GM08714 (cell line): Measurements from ENCODE around the gene STXBP4.

Experiments used
- H3K4me3 ChIP-seq: fragments of 200-500 bp; sonication (Bioruptor generic); 2 replicates; pipeline ENCODE4 v1.5.1; 2014; ENCODE audit warnings: mild to moderate bottlenecking, low read length, inconsistent platforms
- ZNF274 ChIP-seq: IDR thresholded peaks from 2 replicates; pipeline ENCODE4 v1.6.1; 2012; ENCODE audit warnings: mild to moderate bottlenecking, low read depth, low read length

STXBP4 gene

DNA sequence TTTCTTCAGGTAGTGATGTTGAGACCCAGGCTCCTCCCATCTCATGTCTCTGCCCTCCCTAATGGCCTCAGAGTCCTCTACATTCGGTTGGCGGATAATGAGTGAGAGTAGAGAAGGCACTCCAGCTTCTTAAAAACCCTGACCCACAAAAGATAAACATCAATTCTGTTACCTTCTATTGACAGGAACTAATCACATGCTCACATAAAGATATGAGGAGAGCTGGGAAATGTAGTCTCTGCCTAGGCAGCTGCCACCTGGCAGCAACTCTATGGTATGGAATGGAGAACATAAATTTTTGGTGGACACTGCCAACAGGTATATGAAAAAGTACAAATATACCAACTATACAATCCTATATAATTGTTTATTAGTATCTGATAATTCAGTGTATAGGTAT, 185.5 kb downstream of the STXBP4 start:
- H3K4me3 ChIP-seq: no peak overlapping the region
- TF ChIP-seq ZNF274: no peak

DNA sequence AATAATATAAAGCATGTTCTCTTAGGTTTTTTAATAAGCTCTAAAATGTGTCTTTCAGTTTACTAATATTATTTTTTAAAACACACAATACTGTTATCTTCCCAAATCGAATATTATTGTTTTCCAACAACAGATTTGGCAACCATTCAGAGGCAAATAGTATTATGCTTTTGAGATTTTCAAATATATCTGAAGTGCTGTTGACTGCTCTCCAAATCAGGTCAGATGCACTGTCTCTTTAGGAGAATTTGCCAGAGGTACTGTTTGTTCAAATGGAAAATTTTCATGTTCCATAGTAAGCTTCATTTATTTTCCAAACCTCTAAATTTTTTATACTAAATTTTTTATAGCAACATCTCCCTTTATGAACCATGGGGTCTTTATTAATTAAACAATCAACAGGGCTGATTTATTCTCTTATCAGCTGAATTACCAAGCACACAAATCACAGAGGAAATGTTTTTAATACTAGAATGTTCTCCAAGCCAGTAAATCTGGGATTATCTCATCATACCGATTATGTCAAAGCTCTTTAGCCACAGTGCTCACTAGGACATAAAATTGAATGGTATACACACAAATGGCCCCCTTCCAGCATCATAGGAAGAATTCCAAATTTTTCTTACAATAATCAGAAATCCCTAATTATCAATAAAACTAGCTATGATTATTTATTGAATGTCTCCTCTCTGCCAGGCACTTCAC, 187.4 kb downstream of the STXBP4 start:
- H3K4me3 ChIP-seq: no peak overlapping the region
- TF ChIP-seq ZNF274: no peak

DNA sequence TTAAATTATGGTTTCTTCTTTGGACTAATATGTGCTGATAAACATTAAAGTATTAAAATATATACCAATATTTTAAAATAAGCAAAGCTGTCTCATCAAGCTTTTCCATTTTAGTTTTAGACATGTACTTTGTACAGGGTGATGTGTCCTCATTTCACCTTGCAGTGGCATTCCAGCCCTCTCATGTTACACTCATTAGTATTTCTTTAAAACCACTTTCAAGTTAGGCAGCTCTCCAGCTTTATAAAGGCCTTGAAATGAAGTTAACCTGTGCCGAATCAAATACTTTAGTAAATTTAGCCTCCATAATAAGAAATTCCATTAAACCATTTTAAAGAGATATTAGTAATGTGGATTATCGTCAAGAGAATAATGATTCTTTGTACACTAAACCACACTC, 188.6 kb downstream of the STXBP4 start:
- TF ChIP-seq ZNF274: no peak
- no peak overlapping the region for H3K4me3 ChIP-seq

DNA sequence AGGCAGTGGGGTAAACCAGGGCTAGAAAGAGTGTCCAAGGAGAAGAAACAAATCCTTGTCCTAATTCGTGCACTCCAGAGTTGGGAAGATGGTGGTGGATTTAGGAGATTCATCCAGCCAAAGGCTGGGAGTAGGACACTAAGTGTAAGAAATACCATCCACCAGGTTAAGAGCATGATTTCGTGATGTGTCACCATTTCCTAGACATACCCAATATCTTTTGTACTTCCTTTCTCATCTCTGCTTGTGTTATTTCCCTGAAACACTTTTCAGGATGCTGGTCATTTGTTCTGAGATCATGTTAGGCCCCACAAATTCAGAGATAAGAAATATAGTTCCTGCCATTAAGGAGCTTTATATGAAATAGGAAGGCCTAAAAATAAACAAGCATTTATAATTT, 189.9 kb downstream of the STXBP4 start:
- H3K4me3 ChIP-seq: no peak overlapping the region
- TF ChIP-seq ZNF274: no peak

DNA sequence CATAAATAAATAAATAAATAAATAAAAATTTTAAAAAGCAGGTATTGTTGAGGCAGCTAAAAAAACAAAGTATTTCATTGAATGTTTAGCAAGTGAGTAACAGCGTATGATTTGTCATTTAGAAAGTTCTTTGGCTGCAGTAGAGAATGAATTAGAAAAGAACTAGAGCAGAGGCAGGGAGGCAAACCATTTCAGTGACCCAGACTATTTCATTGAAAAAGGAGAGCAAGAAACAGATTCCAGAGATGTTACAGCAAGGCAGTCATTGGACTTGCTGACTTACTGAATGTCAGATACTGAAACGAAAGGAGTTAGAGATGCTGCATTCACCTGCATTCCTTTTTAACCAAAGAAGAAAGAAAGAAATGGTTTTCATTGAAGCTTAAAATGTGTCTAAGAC, 190.7 kb downstream of the STXBP4 start:
- TF ChIP-seq ZNF274: no peak
- H3K4me3 ChIP-seq: no peak overlapping the region

DNA sequence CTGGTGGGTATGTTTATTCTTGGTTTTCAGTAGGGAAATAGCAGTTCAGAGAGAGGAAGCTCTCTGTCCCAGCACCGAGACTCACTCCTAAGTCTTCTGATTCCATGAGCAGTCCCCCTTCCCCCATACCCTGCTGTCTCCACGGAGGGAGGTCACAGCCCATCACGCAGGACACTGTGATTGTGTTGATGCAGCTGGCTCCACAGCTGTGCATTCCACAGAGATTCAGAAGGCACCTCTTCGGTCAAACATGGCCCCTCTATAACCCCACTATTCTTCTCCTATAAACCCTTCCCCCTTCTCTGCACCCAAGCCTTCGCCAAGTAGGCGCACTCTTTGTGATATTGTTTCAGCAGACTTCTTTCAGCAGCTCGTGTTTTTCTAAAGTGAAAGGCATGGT, 191.9 kb downstream of the STXBP4 start:
- H3K4me3 ChIP-seq: no peak overlapping the region
- TF ChIP-seq ZNF274: no peak

DNA sequence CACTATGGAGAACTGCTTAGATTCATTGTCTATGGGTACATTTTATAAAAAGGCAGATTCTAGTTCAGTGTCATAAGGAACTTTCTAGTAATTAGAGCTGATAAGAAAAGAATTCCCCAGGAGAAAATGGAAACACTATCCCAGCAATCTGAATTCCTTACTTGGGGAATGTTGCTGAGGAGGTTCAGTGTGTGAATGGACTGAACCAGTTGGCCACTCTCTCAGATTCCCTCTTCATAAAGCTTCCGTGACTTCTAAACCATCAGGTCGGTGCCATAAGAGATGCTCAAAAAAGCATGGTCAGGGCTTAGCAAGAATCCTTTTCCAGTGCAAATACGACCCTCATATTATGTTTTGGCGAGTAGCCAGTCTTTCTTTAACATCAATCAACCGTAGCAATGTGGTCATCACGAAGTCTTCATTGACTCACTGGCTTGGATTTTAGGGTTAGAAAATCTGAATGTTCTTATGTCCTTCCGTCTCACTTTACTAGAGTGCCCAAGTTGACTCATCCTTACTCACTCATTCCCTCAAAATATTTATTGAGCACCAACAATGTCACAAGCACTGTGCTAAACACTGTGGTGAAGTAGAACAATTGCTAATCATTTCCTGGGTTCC, 193.5 kb downstream of the STXBP4 start:
- no peak for TF ChIP-seq ZNF274

DNA sequence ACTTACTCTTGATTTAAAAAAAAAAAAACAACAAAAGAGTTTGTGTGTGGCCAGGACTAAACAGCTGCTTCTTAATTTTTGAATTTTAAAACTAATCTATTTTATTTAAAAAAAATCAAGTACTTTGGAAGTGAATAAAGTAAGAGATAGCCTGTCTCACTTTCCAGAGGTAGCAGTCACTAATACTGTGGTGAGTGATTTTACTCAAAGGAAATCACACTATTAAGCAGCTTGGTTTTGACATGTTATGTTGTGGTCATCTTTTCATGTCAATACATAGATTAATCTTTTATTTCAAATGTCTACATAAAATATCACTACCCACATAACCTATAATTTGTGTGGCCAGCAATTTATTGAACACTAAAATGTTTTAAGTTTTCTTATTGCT, 194.0 kb downstream of the STXBP4 start:
- no peak for TF ChIP-seq ZNF274
- H3K4me3 ChIP-seq: no peak overlapping the region

More for the DNA sequence above, 193.5 kb downstream of the STXBP4 start:
- H3K4me3 ChIP-seq: no peak overlapping the region

DNA sequence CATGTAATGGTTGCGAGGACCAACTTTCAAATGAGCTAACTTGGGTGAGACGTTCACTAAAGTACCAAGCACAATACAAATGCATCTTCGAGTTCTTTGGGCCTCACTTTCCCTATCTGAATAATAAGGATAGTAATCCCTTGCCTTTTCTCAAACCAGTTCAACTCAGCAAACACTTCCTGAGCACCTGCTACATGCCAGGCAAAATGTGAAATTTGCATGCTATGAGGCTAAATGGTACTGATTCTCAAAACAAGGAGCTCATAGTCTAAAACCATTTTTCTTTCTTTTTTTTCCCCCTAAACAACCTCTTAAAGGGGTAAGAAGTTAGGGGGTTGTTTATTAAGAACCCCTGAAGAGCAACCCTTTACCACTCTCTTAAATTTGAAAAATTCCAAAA, 194.8 kb downstream of the STXBP4 start:
- H3K4me3 ChIP-seq: no peak overlapping the region

DNA sequence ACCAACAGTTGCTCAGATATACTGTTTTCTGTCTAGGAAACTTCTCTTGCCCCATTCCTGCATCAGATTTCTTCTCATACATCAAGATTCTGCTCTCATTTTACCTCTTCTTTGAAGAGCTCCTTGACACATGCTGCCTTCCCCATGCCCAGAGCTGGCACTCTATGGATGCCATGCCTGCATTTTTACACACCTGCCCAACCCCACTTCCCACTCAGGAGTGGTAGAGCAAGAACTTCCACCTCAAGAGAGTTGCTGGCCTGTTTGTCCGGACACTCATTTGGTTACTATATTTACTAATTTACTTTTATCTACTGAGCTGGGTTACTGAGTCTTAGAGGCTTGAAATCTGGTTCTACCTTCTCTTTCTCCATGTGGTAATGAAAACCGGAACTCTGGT, 197.9 kb downstream of the STXBP4 start:
- no peak for TF ChIP-seq ZNF274
- no peak overlapping the region for H3K4me3 ChIP-seq

More for the DNA sequence above, 194.8 kb downstream of the STXBP4 start:
- TF ChIP-seq ZNF274: no peak

DNA sequence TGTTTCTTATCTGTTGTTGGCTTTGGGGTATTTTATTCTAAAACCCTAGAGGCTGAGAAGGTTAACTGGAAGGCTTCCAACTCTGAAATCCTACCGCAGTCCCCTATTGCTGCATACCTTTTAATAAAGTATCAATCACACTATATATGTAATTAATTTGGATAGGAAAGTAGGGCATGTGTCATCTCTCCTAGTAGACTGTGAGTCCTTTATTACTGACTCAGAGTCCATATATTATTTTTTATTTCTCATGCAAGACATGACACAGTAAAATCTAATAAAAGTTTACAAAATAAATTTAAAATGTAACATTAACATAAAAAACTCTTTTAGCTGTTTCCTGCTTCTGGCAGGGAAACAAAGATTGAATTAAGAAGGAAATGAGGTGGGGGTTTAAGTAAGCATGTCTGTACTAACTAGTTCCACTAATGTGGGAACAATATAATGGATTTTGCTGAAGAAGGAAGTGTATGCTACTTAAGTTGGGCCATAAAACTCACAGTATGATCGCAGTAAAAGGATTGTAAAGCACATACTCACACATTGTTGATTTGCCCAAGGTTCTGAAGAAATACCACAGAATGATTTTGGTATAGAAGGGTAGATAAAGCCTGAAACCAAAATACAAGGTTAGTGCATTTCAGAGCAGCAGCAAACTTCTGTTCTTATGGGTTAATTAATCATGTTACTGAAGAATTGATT, 198.6 kb downstream of the STXBP4 start:
- TF ChIP-seq ZNF274: no peak
- no peak overlapping the region for H3K4me3 ChIP-seq

DNA sequence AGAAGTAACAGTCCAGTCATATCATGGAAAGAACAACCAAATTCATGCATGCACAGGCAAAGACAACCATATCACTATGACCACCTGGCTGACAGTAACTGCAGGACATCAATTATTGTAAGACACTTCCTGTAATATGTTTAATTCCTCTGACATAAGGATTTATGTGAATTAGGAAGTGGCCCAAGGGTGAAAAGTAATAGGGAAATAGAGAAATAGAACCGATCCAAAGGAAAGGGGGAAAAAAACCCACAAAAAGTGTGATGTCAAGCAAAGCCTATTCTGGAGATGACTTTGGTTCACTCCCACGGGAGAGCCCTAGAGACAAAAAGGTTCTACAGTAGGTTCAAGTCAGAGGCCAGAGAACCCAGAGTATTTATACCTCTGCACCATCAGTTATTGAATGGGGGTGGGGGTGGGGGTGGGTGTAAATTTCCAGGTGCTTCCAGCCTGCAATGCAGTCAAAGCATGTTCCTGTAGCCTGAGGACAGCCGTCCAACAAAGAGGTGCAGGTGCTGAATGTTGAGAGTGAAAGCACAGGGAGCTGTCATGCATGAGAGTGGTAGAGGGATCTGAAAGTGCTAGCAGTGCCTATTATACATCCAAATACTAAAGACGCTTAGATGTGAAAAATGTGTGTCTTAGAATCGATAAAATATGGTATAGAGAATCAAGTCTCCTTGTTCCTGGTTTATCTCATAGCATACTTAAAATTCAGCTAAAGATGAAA, 200.6 kb downstream of the STXBP4 start:
- no peak overlapping the region for H3K4me3 ChIP-seq
- TF ChIP-seq ZNF274: no peak

DNA sequence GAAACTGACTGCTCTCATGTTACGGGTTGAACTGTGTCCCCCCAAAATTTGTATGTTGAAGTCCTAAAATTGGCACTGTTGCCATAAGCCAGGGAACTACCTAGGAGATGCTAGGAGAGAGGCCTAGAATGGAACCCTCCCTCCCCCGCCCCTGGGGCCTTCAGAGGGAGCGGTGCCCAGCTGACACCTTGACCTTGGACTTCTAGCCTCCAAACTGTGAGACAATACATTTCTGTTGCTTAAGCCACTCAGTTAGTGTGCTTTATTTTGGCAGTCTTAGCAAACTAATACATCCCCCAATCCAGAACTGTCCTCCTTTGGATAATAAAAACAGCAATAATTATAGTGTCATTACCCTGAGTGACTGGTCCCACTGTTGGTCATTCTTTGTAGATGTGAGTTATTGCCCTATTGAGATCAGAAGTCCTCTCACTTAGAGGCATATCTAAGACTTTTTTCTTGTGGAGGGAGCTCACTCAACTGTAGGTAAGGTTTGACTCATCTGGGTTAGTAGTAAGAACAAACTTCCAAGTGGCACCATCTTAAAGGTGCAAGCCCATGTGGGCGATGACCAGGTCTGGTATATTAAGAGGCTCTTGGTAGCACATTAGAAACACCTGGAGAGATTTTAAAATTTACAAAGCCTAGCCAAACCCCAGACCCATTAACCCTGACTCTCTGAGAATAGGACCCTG, 203.2 kb downstream of the STXBP4 start:
- H3K4me3 ChIP-seq: no peak overlapping the region
- TF ChIP-seq ZNF274: no peak

DNA sequence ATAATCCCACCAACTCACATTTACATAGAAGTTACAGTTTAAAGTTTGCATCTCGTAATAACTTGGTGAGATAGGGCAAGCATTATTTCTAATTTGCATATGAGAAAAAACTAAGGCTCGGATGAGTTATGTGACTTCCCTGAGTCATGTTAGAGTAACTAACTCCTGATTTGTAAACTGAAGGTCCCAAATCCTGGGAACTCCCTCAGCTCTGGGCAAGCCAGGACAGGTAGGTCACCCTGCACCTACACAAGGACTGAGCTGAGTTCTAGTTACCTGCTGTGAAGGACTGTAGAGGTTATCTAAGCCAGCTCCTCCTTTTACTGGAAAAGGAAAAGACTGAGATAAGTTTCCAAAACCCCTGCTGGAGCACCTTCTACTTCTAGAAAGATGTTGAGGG, 204.0 kb downstream of the STXBP4 start:
- H3K4me3 ChIP-seq: no peak overlapping the region
- TF ChIP-seq ZNF274: no peak
